ENCODE results near the gene BTBD16.

DNA sequence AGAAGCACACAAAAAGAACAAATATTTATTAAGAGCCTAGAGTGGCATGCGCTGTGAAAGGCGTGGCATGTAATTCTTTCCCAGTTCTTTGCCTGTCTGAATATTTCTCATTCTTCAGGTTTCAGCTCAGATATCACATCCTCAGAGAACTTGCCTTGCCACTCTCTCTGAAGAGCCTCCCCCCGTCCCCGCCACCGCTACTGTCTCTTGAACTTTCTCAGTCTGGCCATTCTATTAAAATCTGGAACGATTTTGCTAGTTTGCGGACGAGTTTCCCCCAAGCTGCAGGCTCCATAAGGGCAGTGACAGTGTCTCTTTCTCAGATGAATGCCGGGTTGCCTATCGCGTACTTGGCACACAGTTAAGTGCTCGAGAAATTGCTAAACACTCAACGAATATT lies 102.6 kb downstream of the BTBD16 start:
- TF ChIP-seq CTCF (IDR thresholded peaks at IDR 0.05), result no peak
- no peak for TF ChIP-seq EZH2 (IDR thresholded peaks at IDR 0.05; ENCODE audit: borderline replicate concordance, insufficient read depth, low read depth, low read length, poor library complexity, severe bottlenecking)

Data from B cell (primary cell).